Measurements from ENCODE around the gene WDR18. TPM values are rescaled to one million over a fixed set of nuclear protein-coding genes. Genes with fewer than 3 reads are reported as not detected.
A peak's percentile ranks its signal among the peaks of the same experiment; 100 is the strongest.
"Not testable (repeated sequence)": the region's sequence is repeated elsewhere in the genome, so short reads cannot be mapped to it uniquely, and the experiment has no call there.

WDR18 gene
- total RNA-seq, 1 donor from 2014 or later = 21.9 TPM

GRCh38 chr19:953445-954271, 30.5 kb upstream of the WDR18 start:
- no peaks in the 10 kb centered on the region for H3K27me3 ChIP-seq
- ATAC-seq (no peak), DNase-seq (no peak)
- peak overlapping the region; percentile 12 for H3K4me3 ChIP-seq
- no peaks in the 10 kb centered on the region for H3K36me3 ChIP-seq
- H3K4me1 ChIP-seq = peaks cover 11% of the 10 kb centered on the region
- intact Hi-C loops (cut with DNase I) = no loop called here
- TF ChIP-seq CTCF (IDR thresholded peaks at IDR 0.05) = no peak
- H3K27ac ChIP-seq = no peak overlapping the region
- no peaks in the 10 kb centered on the region for H3K9me3 ChIP-seq

GRCh38 chr19:954272-954671, 29.9 kb upstream of the WDR18 start:
- TF ChIP-seq CTCF (IDR thresholded peaks at IDR 0.05) = no peak
- intact Hi-C loops (cut with DNase I) = no loop called here
- no peak for ATAC-seq
- Histone ChIP-seq H3K4me3 (no peak overlapping the region), H3K9me3 (no peaks in the 10 kb centered on the region), H3K27me3 (no peaks in the 10 kb centered on the region), H3K4me1 (peaks cover 11% of the 10 kb centered on the region), H3K27ac (no peak overlapping the region), H3K36me3 (no peaks in the 10 kb centered on the region)
- no peak for DNase-seq

- H3K4me1 ChIP-seq = peaks cover 11% of the 10 kb centered on the region
- H3K9me3 ChIP-seq = no peaks in the 10 kb centered on the region
- H3K36me3 ChIP-seq = no peaks in the 10 kb centered on the region
- TF ChIP-seq CTCF (IDR thresholded peaks at IDR 0.05) = no peak
- ATAC-seq (no peak), DNase-seq (no peak)
- no peak overlapping the region for H3K27ac ChIP-seq
- intact Hi-C loops (cut with DNase I) = no loop called here
- no peaks in the 10 kb centered on the region for H3K27me3 ChIP-seq
- H3K4me3 ChIP-seq = no peak overlapping the region
Measured at GRCh38 chr19:954672-955494, 29.3 kb upstream of the WDR18 start.

- Histone ChIP-seq H3K36me3 (no peaks in the 10 kb centered on the region), H3K27me3 (no peaks in the 10 kb centered on the region), H3K4me1 (peaks cover 11% of the 10 kb centered on the region), H3K4me3 (no peak overlapping the region), H3K27ac (peak overlapping the region; percentile 24), H3K9me3 (no peaks in the 10 kb centered on the region)
- no peak for DNase-seq
- no peak for TF ChIP-seq CTCF (IDR thresholded peaks at IDR 0.05)
- ATAC-seq = no peak
- intact Hi-C loops (cut with DNase I) = no loop called here
Measured at GRCh38 chr19:955803-956765, 28.1 kb upstream of the WDR18 start.

GRCh38 chr19:956766-957440, 27.2 kb upstream of the WDR18 start:
- TF ChIP-seq CTCF (IDR thresholded peaks at IDR 0.05) = no peak
- intact Hi-C loops (cut with DNase I) = no loop called here
- H3K27ac ChIP-seq = peak overlapping the region; percentile 24
- H3K36me3 ChIP-seq = no peaks in the 10 kb centered on the region
- H3K27me3 ChIP-seq = no peaks in the 10 kb centered on the region
- no peaks in the 10 kb centered on the region for H3K9me3 ChIP-seq
- no peak for DNase-seq
- H3K4me3 ChIP-seq = no peak overlapping the region
- peaks cover 11% of the 10 kb centered on the region for H3K4me1 ChIP-seq
- peak; percentile 4 for ATAC-seq

- not testable (repeated sequence) for H3K27me3 ChIP-seq, ATAC-seq, H3K9me3 ChIP-seq
Measured at GRCh38 chr19:957578-957977, 26.6 kb upstream of the WDR18 start.

More at GRCh38 chr19:957578-957977, 26.6 kb upstream of the WDR18 start:
- intact Hi-C loops (cut with DNase I); H3K4me1 ChIP-seq; DNase-seq; H3K4me3 ChIP-seq; H3K36me3 ChIP-seq; H3K27ac ChIP-seq: not testable (repeated sequence)
